Neural cell (in vitro differentiated cells): ENCODE data around the gene AFTPH. TPM values are rescaled to one million over a fixed set of nuclear protein-coding genes. Genes with fewer than 3 reads are reported as not detected.

Source experiments
- H2AFZ ChIP-seq: fragments of 200-600, 300-800 bp; sonication (generic), shearing (Covaris generic); 2 replicates; pipeline ENCODE4 v1.6.0; 2014; ENCODE audit warnings: low read depth, mild to moderate bottlenecking, antibody characterized with exemption, low read length, moderate library complexity
- H3F3A ChIP-seq: fragments of 200-600 bp; shearing (Covaris generic); 2 replicates; pipeline ENCODE4 v1.6.1; 2016; ENCODE audit warnings: mild to moderate bottlenecking, moderate library complexity, mixed read lengths, antibody characterized with exemption, low read length; ENCODE audit not compliant: insufficient read depth, poor library complexity, severe bottlenecking
- H3K27ac ChIP-seq: fragments of 200-600, 300-800 bp; sonication (generic), shearing (Covaris generic); 2 replicates; pipeline ENCODE4 v1.5.1; 2014; ENCODE audit warnings: mild to moderate bottlenecking, low read length, moderate library complexity
- H3K27me3 ChIP-seq: fragments of 300-800, 200-600 bp; sonication (generic), shearing (Covaris generic); 2 replicates; pipeline ENCODE4 v1.6.0; 2014; ENCODE audit warnings: mild to moderate bottlenecking, low read depth, low read length, moderate library complexity; ENCODE audit not compliant: insufficient read depth
- H3K36me3 ChIP-seq: fragments of 300-800, 200-600 bp; sonication (generic), shearing (Covaris generic); 2 replicates; pipeline ENCODE4 v1.5.1; 2014; ENCODE audit warnings: mild to moderate bottlenecking, antibody characterized with exemption, low read length, moderate library complexity; ENCODE audit not compliant: insufficient read depth
- H3K4me2 ChIP-seq: fragments of 300-800, 200-600 bp; sonication (generic), shearing (Covaris generic); 2 replicates; pipeline ENCODE4 v1.6.0; 2014; ENCODE audit warnings: mild to moderate bottlenecking, low read length
- H3K4me3 ChIP-seq: fragments of 300-800, 200-600 bp; sonication (generic), shearing (Covaris generic); 2 replicates; pipeline ENCODE4 v1.5.1; 2014; ENCODE audit warnings: mild to moderate bottlenecking, low read length, moderate library complexity
- H3K79me2 ChIP-seq: fragments of 200-600 bp; shearing (Covaris generic); replicated peaks from 2 replicates; pipeline ENCODE4 v1.6.0; 2014; ENCODE audit warnings: mild to moderate bottlenecking, low read length, moderate library complexity; ENCODE audit not compliant: insufficient read depth
- H3K9ac ChIP-seq: fragments of 300-800, 200-600 bp; sonication (generic), shearing (Covaris generic); 2 replicates; pipeline ENCODE4 v1.6.1; 2016; ENCODE audit warnings: mild to moderate bottlenecking, low read length, mixed read lengths
- H3K9me2 ChIP-seq: fragments of 200-600 bp; shearing (Covaris generic); 2 replicates; pipeline ENCODE4 v1.6.1; 2016; ENCODE audit warnings: mild to moderate bottlenecking, low read length, mixed read lengths; ENCODE audit not compliant: insufficient read depth
- H3K9me3 ChIP-seq: fragments of 200-600, 300-800 bp; sonication (generic), shearing (Covaris generic); 2 replicates; pipeline ENCODE4 v1.6.1; 2016; ENCODE audit warnings: mild to moderate bottlenecking, mixed run types, low read length, moderate library complexity, mixed read lengths
- H4K20me1 ChIP-seq: fragments of 200-600 bp; shearing (Covaris generic); 2 replicates; pipeline ENCODE4 v1.6.1; 2016; ENCODE audit warnings: mild to moderate bottlenecking, mixed run types; ENCODE audit not compliant: insufficient read depth
- EP300 ChIP-seq: fragments of 450-650 bp; conservative IDR thresholded peaks from 2 replicates; pipeline ENCODE4 v1.6.1; 2014; ENCODE audit warnings: antibody characterized with exemption, mild to moderate bottlenecking, moderate library complexity; ENCODE audit not compliant: poor library complexity, severe bottlenecking
- EZH2 ChIP-seq: fragments of 200-600, 300-800 bp; shearing (Covaris generic), sonication (generic); IDR thresholded peaks from 2 replicates; pipeline ENCODE4 v1.6.1; 2014; ENCODE audit warnings: antibody characterized with exemption, low read length, borderline replicate concordance, mild to moderate bottlenecking; ENCODE audit not compliant: insufficient read depth, poor library complexity, severe bottlenecking
- MXI1 ChIP-seq: fragments of 450-650 bp; conservative IDR thresholded peaks from 2 replicates; pipeline ENCODE4 v1.6.1; 2014; ENCODE audit warnings: antibody characterized with exemption, mild to moderate bottlenecking; ENCODE audit not compliant: poor library complexity, severe bottlenecking
- POLR2AphosphoS5 ChIP-seq: IDR thresholded peaks from 2 replicates; pipeline ENCODE4 v1.6.1; 2012
- RAD21 ChIP-seq: fragments of 450-650 bp; conservative IDR thresholded peaks from 2 replicates; pipeline ENCODE4 v1.6.1; 2014; ENCODE audit warnings: antibody characterized with exemption, mild to moderate bottlenecking, moderate library complexity
- SMC3 ChIP-seq: fragments of 450-650 bp; conservative IDR thresholded peaks from 2 replicates; pipeline ENCODE4 v1.6.1; 2014; ENCODE audit warnings: antibody characterized with exemption, mild to moderate bottlenecking, moderate library complexity; ENCODE audit not compliant: poor library complexity
- TAF1 ChIP-seq: IDR thresholded peaks from 2 replicates; pipeline ENCODE4 v1.6.1; 2012; ENCODE audit warnings: low read depth
- polyA plus RNA-seq: library from polyadenylated mRNA; depleted of rRNA; stranded (reverse); fragments of >200 nt; gene quantifications from 2 replicates; pipeline ENCODE4 v1.2.3, GENCODE V29; 2014
- TF ChIP-seq, protein P1 (sequence below): IDR thresholded peaks from 2 replicates; pipeline ENCODE4 v1.6.1; 2012; ENCODE audit warnings: borderline replicate concordance
- TF ChIP-seq, protein P2 (sequence below): fragments of 450-650 bp; IDR thresholded peaks from 2 replicates; pipeline ENCODE4 v1.5.1; 2014; ENCODE audit warnings: antibody characterized with exemption, mild to moderate bottlenecking, moderate library complexity; ENCODE audit not compliant: poor library complexity, severe bottlenecking

Gene AFTPH
- polyA plus RNA-seq, 1 donor from 2014 or later: 63.0 TPM

DNA sequence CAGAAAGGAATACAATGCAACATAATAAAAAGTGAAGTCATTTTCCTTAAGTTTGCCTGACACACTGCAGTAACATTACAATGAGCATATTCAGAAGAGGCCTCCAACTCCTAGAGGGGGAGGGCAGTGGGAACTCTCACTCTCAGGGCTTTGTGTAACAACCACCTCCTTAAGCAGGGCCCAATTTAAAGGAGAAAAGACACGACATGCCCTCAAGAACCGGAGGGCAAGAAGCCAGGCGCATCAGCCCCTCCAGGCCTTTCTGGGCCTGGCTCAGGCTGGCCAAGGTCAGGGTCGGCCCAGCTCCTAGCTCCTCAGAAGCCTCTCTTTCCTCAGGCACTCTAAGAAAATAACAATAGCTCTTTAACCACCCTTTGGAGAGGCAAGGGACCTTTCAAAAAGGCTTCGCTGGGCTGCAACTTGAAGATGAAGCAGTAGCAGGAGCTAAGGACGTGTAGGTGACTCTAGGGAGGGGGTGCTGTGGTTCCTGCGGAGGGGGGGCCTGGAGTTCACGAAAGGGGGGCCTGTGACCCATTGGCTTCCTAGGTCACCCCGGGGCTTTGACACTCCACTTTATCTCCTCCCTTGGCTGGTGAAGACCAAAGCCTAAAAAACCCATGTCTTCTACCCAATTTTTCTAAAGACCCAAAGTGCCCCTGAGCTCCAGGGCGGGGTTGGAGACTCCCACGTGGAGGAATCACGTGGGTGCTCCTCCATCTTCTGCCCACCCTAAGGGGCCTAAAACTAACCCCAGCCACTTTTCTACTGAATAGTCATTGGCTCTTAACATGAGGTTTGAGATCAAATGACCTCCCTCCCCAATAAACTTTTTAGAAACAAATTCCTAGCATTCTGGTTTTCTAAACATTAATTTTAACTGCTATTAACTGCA lies 116.3 kb downstream of the AFTPH start:
- no peak overlapping the region for H3K9ac ChIP-seq

DNA sequence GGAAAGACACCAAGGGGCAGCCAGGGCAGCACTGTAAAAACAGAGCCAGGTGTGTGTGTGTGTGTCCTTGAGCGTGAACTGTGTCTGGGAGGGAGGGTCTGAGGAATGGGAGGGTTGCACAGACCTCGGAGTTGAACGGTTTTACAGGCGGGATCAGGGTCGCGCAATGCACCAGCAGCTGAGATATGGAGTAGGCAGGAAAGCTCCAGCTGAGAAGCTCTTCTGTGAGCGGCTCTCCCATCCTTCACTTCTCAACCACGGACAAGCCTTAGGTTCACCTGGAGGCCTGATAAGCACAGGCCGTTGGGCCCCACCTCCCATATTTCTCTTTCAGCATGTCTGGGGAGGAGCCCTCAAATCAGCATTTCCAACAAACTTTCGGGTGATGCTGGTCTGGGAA lies 117.5 kb downstream of the AFTPH start:
- Histone ChIP-seq H3K9ac (no peak overlapping the region), H4K20me1 (no peaks in the 10 kb centered on the region), H2AFZ (no peak overlapping the region), H3K4me3 (no peak overlapping the region), H3K36me3 (no peaks in the 10 kb centered on the region), H3K9me3 (no peaks in the 10 kb centered on the region), H3K27ac (no peak overlapping the region), H3K27me3 (no peaks in the 10 kb centered on the region), H3K79me2 (peaks cover 58% of the 10 kb centered on the region), H3K9me2 (no peaks in the 10 kb centered on the region), H3F3A (no peaks in the 10 kb centered on the region), H3K4me2 (no peak overlapping the region)
- no peak for TF ChIP-seq EP300
- no peak for TF ChIP-seq MXI1
- TF ChIP-seq RAD21: no peak
- TF ChIP-seq SMC3: no peak
- TF ChIP-seq, protein P1, sequence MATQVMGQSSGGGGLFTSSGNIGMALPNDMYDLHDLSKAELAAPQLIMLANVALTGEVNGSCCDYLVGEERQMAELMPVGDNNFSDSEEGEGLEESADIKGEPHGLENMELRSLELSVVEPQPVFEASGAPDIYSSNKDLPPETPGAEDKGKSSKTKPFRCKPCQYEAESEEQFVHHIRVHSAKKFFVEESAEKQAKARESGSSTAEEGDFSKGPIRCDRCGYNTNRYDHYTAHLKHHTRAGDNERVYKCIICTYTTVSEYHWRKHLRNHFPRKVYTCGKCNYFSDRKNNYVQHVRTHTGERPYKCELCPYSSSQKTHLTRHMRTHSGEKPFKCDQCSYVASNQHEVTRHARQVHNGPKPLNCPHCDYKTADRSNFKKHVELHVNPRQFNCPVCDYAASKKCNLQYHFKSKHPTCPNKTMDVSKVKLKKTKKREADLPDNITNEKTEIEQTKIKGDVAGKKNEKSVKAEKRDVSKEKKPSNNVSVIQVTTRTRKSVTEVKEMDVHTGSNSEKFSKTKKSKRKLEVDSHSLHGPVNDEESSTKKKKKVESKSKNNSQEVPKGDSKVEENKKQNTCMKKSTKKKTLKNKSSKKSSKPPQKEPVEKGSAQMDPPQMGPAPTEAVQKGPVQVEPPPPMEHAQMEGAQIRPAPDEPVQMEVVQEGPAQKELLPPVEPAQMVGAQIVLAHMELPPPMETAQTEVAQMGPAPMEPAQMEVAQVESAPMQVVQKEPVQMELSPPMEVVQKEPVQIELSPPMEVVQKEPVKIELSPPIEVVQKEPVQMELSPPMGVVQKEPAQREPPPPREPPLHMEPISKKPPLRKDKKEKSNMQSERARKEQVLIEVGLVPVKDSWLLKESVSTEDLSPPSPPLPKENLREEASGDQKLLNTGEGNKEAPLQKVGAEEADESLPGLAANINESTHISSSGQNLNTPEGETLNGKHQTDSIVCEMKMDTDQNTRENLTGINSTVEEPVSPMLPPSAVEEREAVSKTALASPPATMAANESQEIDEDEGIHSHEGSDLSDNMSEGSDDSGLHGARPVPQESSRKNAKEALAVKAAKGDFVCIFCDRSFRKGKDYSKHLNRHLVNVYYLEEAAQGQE: no peak
- TF ChIP-seq POLR2AphosphoS5: no peak
- TF ChIP-seq TAF1: no peak

More for the DNA sequence above, 116.3 kb downstream of the AFTPH start:
- no peaks in the 10 kb centered on the region for H3F3A ChIP-seq
- H3K9me3 ChIP-seq: no peaks in the 10 kb centered on the region
- TF ChIP-seq POLR2AphosphoS5 (no peak), RAD21 (no peak), SMC3 (no peak), MXI1 (no peak), EP300 (no peak), EZH2 (no peak), TAF1 (no peak)
- TF ChIP-seq, protein P1: no peak
- TF ChIP-seq, protein P2, sequence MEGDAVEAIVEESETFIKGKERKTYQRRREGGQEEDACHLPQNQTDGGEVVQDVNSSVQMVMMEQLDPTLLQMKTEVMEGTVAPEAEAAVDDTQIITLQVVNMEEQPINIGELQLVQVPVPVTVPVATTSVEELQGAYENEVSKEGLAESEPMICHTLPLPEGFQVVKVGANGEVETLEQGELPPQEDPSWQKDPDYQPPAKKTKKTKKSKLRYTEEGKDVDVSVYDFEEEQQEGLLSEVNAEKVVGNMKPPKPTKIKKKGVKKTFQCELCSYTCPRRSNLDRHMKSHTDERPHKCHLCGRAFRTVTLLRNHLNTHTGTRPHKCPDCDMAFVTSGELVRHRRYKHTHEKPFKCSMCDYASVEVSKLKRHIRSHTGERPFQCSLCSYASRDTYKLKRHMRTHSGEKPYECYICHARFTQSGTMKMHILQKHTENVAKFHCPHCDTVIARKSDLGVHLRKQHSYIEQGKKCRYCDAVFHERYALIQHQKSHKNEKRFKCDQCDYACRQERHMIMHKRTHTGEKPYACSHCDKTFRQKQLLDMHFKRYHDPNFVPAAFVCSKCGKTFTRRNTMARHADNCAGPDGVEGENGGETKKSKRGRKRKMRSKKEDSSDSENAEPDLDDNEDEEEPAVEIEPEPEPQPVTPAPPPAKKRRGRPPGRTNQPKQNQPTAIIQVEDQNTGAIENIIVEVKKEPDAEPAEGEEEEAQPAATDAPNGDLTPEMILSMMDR: no peak
- H3K79me2 ChIP-seq: peaks cover 46% of the 10 kb centered on the region
- H3K27ac ChIP-seq: no peak overlapping the region
- H3K9me2 ChIP-seq: no peaks in the 10 kb centered on the region
- no peaks in the 10 kb centered on the region for H4K20me1 ChIP-seq
- H3K4me3 ChIP-seq: no peak overlapping the region
- no peak overlapping the region for H3K4me2 ChIP-seq
- H3K36me3 ChIP-seq: peaks cover 4% of the 10 kb centered on the region
- H3K27me3 ChIP-seq: no peaks in the 10 kb centered on the region
- H2AFZ ChIP-seq: no peak overlapping the region
